ENCODE results near the gene CHEK1.
"Not testable (repeated sequence)": the region's sequence is repeated elsewhere in the genome, so short reads cannot be mapped to it uniquely, and the experiment has no call there.

Gene CHEK1

DNA sequence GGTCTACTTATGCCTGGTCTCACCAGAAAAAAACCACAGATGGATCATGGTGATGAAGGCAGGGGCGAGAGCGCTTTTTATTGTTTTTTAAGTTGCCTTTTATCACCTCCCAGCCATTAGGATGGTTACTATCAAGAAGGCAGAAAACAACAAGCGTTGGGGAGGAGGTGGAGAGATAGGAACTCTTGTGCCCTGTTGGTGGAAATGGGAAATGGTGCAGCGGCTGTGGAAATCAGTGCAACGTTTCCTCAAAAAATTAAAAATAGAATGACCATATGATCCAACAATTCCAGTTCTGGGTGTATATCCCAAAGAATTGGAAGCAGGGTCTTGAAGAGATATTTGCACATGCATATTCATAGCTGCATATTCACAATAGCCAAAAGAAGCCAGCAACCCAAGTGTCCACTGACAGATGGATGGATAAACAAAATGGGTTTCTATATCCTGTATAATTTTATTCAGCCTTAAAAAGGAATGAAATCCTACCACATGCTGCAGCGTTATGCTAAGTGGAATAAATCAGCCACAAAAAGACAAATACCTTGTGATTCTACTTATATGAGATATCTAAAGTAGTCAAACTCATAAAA is 76.2 kb downstream of the CHEK1 start:
- DNase-seq (ENCODE audit: low read depth), result no peak

DNA sequence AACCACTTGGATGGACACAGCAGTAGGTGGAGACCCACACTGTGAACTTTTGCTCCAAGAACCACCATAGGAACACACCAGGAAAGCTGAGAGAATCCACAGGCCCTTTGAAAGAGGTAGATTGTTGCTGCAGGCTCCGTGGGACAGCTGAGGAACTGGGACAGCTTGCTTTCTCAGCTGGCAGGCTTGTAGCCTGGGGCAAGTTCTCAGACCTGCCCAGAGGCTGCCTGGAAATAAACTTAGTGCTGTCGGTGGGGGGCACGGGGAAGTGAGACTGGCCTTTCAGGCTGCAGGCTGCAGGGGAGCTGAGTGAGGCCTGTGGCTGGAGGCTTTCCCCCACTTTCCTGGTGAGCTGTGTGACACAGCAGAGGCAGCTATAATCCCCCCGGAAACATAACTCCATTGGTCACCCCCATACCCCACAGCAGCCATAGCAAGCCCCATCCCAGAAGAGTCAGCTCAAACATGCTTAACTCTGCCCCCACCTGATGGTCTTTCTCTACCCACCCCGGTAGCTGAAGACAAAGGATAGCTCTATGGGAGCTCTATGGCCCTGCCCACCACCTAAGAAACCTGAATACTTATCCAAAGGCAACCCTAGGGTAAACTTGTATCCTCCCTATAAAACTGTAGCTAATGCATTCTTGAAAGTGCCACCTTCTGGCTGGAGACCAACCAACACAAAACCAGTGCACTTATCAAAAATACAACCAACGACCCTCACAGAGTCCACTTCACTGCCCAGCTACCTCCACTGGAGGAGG is 77.1 kb downstream of the CHEK1 start:
- DNase-seq (ENCODE audit: low read depth), result no peak

GRCh38 chr11:125704686-125705085 is 79.7 kb downstream of the CHEK1 start:
- not testable (repeated sequence) for DNase-seq (ENCODE audit: low read depth)

- DNase-seq (ENCODE audit: low read depth), result no peak
Observed at GRCh38 chr11:125720781-125721180, 95.8 kb downstream of the CHEK1 start.

- DNase-seq (ENCODE audit: low read depth), result no peak
Observed at GRCh38 chr11:125724125-125724524, 99.2 kb downstream of the CHEK1 start.
